Common myeloid progenitor, CD34-positive (primary cell): ENCODE measurements around the gene FSTL3.

Source experiments
- CTCF ChIA-PET: fragments of 350-600 bp; sonication (Branson Sonifier 250); formaldehyde crosslinking; loops from one replicate; lab custom pipeline; 2021; ENCODE audit warnings: antibody characterized with exemption; lab: Charles Lee
- POLR2A ChIA-PET: fragments of 350-600 bp; sonication (Branson Sonifier 250); formaldehyde crosslinking; loops from one replicate; lab custom pipeline; 2021; ENCODE audit warnings: antibody characterized with exemption; lab: Charles Lee
- DNase-seq, 3 donors: peaks; one replicate each; pipeline versions ENCODE4 v3.0.0 to v3.0.0-alpha.2; 2013
- H3K27ac ChIP-seq, 2 experiments: 1 replicate in 1 of 2; 2 replicates in 1 of 2; pipeline ENCODE4 v1.7.0; 2013; ENCODE audit warnings: inconsistent platforms in 2 of 2, low read length in 2 of 2, mild to moderate bottlenecking in 2 of 2, low read depth in 1 of 2, moderate library complexity in 1 of 2; ENCODE audit not compliant: severe bottlenecking in 2 of 2, insufficient read depth in 1 of 2, poor library complexity in 1 of 2
- H3K27me3 ChIP-seq, 5 experiments: replicated peaks in 2 of 5; 1 replicate in 3 of 5; 2 replicates in 2 of 5; pipeline versions ENCODE4 v1.6.1 to v1.7.0; 2013; ENCODE audit warnings: low read length in 4 of 5, mild to moderate bottlenecking in 2 of 5, moderate library complexity in 2 of 5, inconsistent platforms in 1 of 5; ENCODE audit not compliant: insufficient read depth in 5 of 5, control insufficient read depth in 4 of 5
- H3K36me3 ChIP-seq, 4 experiments: 1 replicate in 2 of 4; 2 replicates in 2 of 4; pipeline versions ENCODE4 v1.6.1 to v1.7.0; 2013; ENCODE audit warnings: low read length in 3 of 4, control low read depth in 1 of 4, mild to moderate bottlenecking in 1 of 4; ENCODE audit not compliant: control insufficient read depth in 4 of 4, insufficient read depth in 4 of 4
- H3K4me1 ChIP-seq, 4 experiments: 1 replicate in 3 of 4; 2 replicates in 1 of 4; pipeline versions ENCODE4 v1.6.1 to v1.7.1; 2013; ENCODE audit warnings: low read length in 3 of 4, mild to moderate bottlenecking in 3 of 4, control low read depth in 1 of 4, inconsistent platforms in 1 of 4, moderate library complexity in 1 of 4; ENCODE audit not compliant: control insufficient read depth in 4 of 4, insufficient read depth in 4 of 4; ENCODE audit errors: control extremely low read depth in 1 of 4
- H3K4me3 ChIP-seq, 7 experiments: 1 replicate in 4 of 7; 2 replicates in 3 of 7; pipeline versions ENCODE4 v1.5.1 to v1.7.0; 2013; ENCODE audit warnings: mild to moderate bottlenecking in 7 of 7, low read length in 6 of 7, moderate library complexity in 6 of 7, inconsistent platforms in 2 of 7, low read depth in 2 of 7, control low read depth in 1 of 7; ENCODE audit not compliant: insufficient read depth in 4 of 7, control insufficient read depth in 1 of 7; ENCODE audit errors: extremely low read depth in 1 of 7
- H3K9me3 ChIP-seq, 5 experiments: 1 replicate in 4 of 5; 2 replicates in 1 of 5; pipeline versions ENCODE4 v1.6.1 to v1.7.1; 2013; ENCODE audit warnings: low read length in 4 of 5, mild to moderate bottlenecking in 2 of 5, inconsistent platforms in 1 of 5, low read depth in 1 of 5, moderate library complexity in 1 of 5; ENCODE audit not compliant: control insufficient read depth in 4 of 5, insufficient read depth in 2 of 5; ENCODE audit errors: control extremely low read depth in 1 of 5
- WGBS: methylation state at CpG from one replicate; pipeline ENCODE4 v1.1.5; 2013; ENCODE audit not compliant: insufficient coverage; 5-methylcytosine and 5-hydroxymethylcytosine counted together

Gene FSTL3

DNA sequence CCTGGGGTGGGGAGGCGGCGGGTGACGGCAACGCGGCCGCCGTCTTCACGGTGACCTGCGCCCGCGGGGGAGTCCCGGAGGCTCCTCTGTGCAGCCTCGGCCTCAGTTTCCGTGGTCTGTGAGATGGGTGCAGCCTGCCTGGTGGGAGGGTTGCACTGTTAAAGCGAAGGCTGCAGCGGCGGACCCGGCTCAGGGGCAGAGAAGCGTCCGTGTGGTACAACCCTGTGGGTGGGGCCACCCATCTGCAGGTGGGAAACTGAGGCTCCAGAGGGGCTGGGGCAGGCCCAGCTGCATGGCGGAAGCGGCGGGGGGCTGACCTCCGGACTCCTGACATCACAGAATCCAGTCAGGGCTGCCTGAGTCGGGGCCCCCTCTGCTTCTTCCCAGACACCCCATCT is 36.0 kb upstream of the FSTL3 start:
- 64% methylated on average over 15 of the region's 25 CpGs for WGBS
- H3K36me3 ChIP-seq, result peaks cover 0 to 13% (median 4%) of the 10 kb centered on the region in 4 experiments
- no peaks in the 10 kb centered on the region for H3K9me3 ChIP-seq
- peaks cover 0 to 12% (median 9%) of the 10 kb centered on the region in 4 experiments for H3K4me1 ChIP-seq
- no peak overlapping the region for H3K4me3 ChIP-seq
- peaks cover 0 to 21% (median 3%) of the 10 kb centered on the region in 5 experiments for H3K27me3 ChIP-seq
- CTCF ChIA-PET, result no interaction called here
- no peak overlapping the region for H3K27ac ChIP-seq
- no peak for DNase-seq
- POLR2A ChIA-PET, result no interaction called here

DNA sequence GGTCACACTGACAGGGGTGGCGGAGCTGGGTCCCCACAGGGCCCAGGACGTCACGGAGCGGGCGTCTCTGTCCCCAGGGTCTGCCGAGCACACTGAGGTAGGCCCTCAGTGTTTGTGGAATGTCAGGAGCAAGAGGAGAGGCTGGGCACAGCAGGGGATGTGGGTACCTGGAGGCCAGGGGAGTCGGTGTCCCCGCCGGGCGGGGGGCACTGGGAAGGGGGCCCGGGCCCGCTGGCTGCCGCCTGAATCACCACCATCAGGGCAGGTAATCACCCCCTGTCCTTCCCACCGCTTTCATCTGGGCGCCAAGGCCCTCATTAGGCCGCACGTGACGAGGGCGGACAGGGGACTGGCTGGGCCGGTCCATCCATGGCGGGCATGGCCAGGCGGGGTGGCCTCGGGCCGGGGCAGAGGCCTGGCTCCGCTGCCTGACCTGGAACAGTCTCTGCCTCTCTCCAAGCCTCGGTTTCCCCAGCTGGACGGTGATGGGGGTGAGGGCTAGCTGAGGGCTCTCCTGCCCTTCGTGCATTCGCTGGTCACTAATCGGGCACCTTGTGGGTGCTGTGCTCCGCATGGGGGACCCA is 35.5 kb upstream of the FSTL3 start:
- WGBS, result 92% methylated on average over 26 of the region's 31 CpGs
- no peak overlapping the region for H3K27ac ChIP-seq
- peaks cover 0 to 21% (median 3%) of the 10 kb centered on the region in 5 experiments for H3K27me3 ChIP-seq
- H3K4me3 ChIP-seq, result no peak overlapping the region
- peaks cover 0 to 12% (median 9%) of the 10 kb centered on the region in 4 experiments for H3K4me1 ChIP-seq
- H3K36me3 ChIP-seq, result peaks cover 0 to 16% (median 4%) of the 10 kb centered on the region in 4 experiments
- ChIA-PET CTCF (no interaction called here), POLR2A (no interaction called here)
- no peaks in the 10 kb centered on the region for H3K9me3 ChIP-seq
- no peak for DNase-seq

DNA sequence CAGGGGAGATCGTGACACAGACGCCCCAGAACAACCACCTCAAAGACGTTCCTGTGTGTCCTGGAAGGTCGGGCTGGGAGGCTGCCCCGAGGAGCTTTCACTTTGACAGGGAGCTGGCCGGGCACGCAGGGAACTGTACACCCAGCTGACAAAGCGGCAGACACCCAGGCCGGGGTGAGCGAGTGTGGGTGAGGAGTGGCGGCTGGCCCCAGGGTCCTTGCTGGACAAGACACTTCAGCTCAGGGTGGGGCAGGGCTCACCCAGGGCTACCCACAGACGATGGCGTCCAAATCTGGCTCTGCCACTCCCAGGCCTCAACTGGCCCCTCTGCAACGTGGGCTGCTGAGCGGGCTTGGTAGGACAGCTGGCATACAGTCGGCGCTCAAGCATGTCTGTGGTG is 34.5 kb upstream of the FSTL3 start:
- POLR2A ChIA-PET, result no interaction called here
- H3K27me3 ChIP-seq, result peaks cover 0 to 21% (median 3%) of the 10 kb centered on the region in 5 experiments
- no peaks in the 10 kb centered on the region for H3K9me3 ChIP-seq
- no peak overlapping the region for H3K4me3 ChIP-seq
- 98% methylated on average over 14 of the region's 17 CpGs for WGBS
- no peak for DNase-seq
- H3K36me3 ChIP-seq, result peaks cover 0 to 26% (median 10%) of the 10 kb centered on the region in 4 experiments
- H3K27ac ChIP-seq, result no peak overlapping the region
- peaks cover 0 to 12% (median 9%) of the 10 kb centered on the region in 4 experiments for H3K4me1 ChIP-seq
- CTCF ChIA-PET, result no interaction called here

DNA sequence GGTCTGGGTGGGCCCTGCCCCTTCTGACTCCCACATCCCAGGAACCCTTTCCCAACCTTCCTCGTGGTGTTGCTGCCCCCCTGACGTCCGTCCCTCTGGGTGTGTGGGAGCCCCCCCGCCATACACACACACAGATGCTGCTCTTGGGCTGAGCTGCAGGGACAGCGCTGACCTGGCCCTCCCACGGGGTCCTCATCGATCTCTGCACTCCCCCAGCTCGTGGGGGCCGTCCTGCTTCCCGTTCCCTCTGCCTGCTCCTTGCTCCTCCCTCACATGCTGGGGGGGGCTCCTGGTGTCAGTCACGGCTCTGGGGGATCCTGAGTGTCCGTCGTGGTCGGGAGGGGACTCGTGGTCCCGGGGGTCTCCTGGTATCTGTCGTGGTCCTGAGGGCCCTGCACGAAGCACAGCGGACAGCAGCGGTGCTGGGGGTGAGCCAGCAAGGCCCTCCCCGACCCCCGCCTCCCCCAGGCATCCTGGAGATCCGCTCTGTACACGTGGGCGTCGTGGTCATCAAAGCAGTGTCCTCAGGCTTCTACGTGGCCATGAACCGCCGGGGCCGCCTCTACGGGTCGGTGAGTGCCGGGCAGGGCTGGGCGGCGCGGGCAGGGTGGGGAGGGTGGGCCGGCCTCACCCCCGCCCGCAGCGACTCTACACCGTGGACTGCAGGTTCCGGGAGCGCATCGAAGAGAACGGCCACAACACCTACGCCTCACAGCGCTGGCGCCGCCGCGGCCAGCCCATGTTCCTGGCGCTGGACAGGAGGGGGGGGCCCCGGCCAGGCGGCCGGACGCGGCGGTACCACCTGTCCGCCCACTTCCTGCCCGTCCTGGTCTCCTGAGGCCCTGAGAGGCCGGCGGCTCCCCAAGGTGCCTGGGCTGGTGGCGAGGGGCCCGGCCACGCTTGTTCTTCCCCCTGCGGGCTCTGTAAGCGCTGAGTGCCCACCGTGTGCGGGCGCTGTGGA is 33.1 kb upstream of the FSTL3 start:
- ChIA-PET CTCF (no interaction called here), POLR2A (no interaction called here)
- Histone ChIP-seq H3K27ac (no peak overlapping the region), H3K36me3 (peaks cover 2 to 40% (median 18%) of the 10 kb centered on the region in 4 experiments), H3K27me3 (peaks cover 0 to 13% (median 0%) of the 10 kb centered on the region in 5 experiments), H3K4me3 (no peak overlapping the region), H3K9me3 (no peaks in the 10 kb centered on the region), H3K4me1 (peaks cover 0 to 12% (median 9%) of the 10 kb centered on the region in 4 experiments)
- DNase-seq, result no peak
- 92% methylated on average over 58 of the region's 70 CpGs for WGBS

DNA sequence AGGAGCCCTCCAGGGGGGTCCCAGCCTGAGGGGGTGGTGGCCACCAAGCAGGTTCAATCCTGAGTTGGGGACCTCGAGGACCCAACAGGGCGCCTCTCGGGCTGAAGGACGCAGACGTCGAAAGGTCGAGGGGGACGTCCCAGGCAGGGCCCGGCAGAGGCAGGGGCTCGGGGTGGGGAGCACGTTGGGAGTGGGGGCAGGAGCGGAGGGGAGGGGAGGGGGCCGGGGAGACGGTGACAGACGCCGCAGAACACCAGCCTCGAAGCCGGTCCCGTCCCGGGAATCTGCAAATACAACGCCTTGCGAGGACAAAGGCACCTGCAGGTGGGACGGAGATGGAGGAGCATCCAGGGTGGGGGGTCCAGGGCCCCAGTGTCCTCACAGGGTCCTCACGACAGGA is 32.5 kb upstream of the FSTL3 start:
- ChIA-PET POLR2A (no interaction called here), CTCF (no interaction called here)
- Histone ChIP-seq H3K27me3 (peaks cover 0 to 6% (median 0%) of the 10 kb centered on the region in 5 experiments), H3K4me3 (no peak overlapping the region), H3K36me3 (peaks cover 2 to 45% (median 21%) of the 10 kb centered on the region in 4 experiments), H3K27ac (no peak overlapping the region), H3K4me1 (peaks cover 0 to 9% (median 7%) of the 10 kb centered on the region in 4 experiments), H3K9me3 (no peaks in the 10 kb centered on the region)
- DNase-seq, result no peak
- WGBS, result 98% methylated on average over 22 of the region's 24 CpGs

DNA sequence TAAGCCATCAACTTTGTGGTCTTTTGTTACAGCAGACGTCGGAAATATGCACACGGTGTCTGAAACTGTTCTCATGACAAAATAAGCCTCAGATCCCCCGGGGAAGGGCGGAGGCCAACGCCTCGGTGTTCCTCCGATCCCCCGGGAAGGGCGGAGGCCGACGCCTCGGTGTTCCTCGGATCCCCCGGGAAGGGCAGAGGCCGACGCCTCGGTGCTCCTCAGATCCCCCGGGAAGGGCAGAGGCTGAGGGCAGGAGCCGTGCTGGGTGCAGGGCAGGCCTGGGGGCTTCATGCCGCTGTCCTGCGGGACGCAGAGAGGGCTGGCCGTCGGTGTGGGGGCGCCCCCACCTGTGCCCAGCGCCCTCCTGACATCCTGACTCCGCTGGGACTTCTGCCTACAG is 31.8 kb upstream of the FSTL3 start:
- Histone ChIP-seq H3K27me3 (peaks cover 0 to 2% (median 0%) of the 10 kb centered on the region in 5 experiments), H3K9me3 (no peaks in the 10 kb centered on the region), H3K4me3 (no peak overlapping the region), H3K27ac (no peak overlapping the region), H3K4me1 (peaks cover 0 to 3% (median 1%) of the 10 kb centered on the region in 4 experiments), H3K36me3 (peaks cover 4 to 52% (median 24%) of the 10 kb centered on the region in 4 experiments)
- ChIA-PET CTCF (no interaction called here), POLR2A (no interaction called here)
- 89% methylated on average over 24 of the region's 28 CpGs for WGBS
- no peak for DNase-seq
